Measurements from ENCODE around the gene NEK7. TPM values are rescaled to one million over a fixed set of nuclear protein-coding genes. Genes with fewer than 3 reads are reported as not detected.
A peak's percentile ranks its signal among the peaks of the same experiment; 100 is the strongest.
"Not testable (repeated sequence)": the region's sequence is repeated elsewhere in the genome, so short reads cannot be mapped to it uniquely, and the experiment has no call there.

NEK7 gene
- total RNA-seq, 4 donors from 2014 or later = 123 to 219 (median 141) TPM

DNA sequence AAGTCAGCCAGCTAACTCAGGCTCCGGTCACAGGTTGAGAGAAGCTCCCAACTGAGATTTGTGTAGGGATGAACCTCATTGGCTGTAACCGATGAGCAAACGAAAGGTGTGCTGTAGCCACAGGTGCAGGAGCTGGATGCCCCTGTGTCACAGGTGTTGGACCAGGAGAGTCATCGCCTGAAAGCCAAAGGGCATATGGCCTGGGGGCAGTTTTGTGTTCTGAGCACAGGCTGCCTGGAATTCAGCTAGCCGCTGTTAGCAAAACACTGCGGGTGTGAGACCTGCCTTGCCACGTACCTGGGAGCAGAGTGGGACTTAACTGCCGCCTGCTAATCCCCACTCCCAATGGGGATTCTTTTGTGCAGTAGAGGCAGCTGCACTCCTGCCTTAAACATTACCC lies 55.3 kb downstream of the NEK7 start:
- WGBS, 2 donors = 96 to 100% methylated on average over 3 to 8 of the region's 8 CpGs
- DNase-seq (ENCODE audit: low spot score in 2 of 2) = no peak
- H3K27ac ChIP-seq = no peak overlapping the region

DNA sequence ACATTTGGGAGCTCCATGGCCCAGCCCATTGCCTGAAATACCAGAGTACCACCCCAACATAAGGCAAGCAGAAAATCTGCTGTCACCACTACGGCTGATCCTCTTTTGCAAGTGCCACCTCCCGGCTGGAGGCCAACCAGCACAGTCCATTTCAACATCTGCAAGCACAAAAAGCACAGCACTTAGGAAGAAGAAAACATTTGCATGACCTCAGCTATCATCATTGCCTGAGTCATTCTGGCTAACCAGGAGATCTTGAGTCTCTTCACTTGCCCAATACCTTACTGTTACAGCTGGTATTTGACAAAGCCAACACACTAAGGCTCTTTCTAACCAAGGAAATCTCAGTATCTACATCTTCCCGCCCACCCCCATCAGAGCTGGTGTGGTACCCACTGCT lies 55.9 kb downstream of the NEK7 start:
- 98 to 100% methylated on average over 3 of the region's 3 CpGs for WGBS, 2 donors

More for the DNA sequence above, 55.3 kb downstream of the NEK7 start:
- TF ChIP-seq POLR2A (IDR thresholded peaks at IDR 0.05) = no peak
- TF ChIP-seq, protein P1, sequence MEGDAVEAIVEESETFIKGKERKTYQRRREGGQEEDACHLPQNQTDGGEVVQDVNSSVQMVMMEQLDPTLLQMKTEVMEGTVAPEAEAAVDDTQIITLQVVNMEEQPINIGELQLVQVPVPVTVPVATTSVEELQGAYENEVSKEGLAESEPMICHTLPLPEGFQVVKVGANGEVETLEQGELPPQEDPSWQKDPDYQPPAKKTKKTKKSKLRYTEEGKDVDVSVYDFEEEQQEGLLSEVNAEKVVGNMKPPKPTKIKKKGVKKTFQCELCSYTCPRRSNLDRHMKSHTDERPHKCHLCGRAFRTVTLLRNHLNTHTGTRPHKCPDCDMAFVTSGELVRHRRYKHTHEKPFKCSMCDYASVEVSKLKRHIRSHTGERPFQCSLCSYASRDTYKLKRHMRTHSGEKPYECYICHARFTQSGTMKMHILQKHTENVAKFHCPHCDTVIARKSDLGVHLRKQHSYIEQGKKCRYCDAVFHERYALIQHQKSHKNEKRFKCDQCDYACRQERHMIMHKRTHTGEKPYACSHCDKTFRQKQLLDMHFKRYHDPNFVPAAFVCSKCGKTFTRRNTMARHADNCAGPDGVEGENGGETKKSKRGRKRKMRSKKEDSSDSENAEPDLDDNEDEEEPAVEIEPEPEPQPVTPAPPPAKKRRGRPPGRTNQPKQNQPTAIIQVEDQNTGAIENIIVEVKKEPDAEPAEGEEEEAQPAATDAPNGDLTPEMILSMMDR (IDR thresholded peaks at IDR 0.05) = no peak
- no peak for TF ChIP-seq EP300 (IDR thresholded peaks at IDR 0.05)
- H3K4me1 ChIP-seq = peaks cover 0 to under 1% (median 0%) of the 10 kb centered on the region in 4 donors
- peaks cover 0 to 15% (median 7%) of the 10 kb centered on the region in 4 donors for H3K9me3 ChIP-seq
- peaks cover 0 to 15% (median 0%) of the 10 kb centered on the region in 3 donors for H3K36me3 ChIP-seq
- H3K4me3 ChIP-seq = no peak overlapping the region
- H3K27me3 ChIP-seq = no peaks in the 10 kb centered on the region

DNA sequence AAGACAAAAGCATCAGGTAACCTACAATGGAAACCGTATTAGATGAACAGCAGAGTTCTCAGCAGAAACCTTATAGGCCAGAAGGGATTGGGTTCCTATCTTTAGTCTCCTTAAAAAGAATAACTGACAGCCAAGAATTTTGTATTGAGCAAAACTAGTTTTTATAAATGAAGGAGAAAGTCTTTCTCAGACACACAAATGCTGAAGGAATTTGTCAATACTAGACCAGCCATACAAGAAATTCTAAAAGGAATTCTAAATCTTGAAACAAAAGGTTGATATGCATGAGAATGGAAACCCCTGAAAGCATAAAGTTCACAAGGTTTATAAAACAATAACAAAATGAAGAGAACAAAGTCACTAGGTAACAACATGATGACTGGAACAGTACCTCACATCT lies 58.1 kb downstream of the NEK7 start:
- TF ChIP-seq EP300 (IDR thresholded peaks at IDR 0.05) = no peak
- TF ChIP-seq POLR2A (IDR thresholded peaks at IDR 0.05) = no peak
- TF ChIP-seq, protein P1 (IDR thresholded peaks at IDR 0.05) = no peak
- peaks cover 0 to 11% (median 0%) of the 10 kb centered on the region in 3 donors for H3K36me3 ChIP-seq

More for the DNA sequence above, 55.9 kb downstream of the NEK7 start:
- TF ChIP-seq, protein P1 (IDR thresholded peaks at IDR 0.05) = no peak
- TF ChIP-seq POLR2A (IDR thresholded peaks at IDR 0.05) (no peak), EP300 (IDR thresholded peaks at IDR 0.05) (no peak)
- H3K9me3 ChIP-seq = peaks cover 0 to 15% (median 7%) of the 10 kb centered on the region in 4 donors
- peaks cover 0 to 15% (median 0%) of the 10 kb centered on the region in 3 donors for H3K36me3 ChIP-seq
- no peak for DNase-seq (ENCODE audit: low spot score in 2 of 2)
- no peak overlapping the region for H3K27ac ChIP-seq
- H3K27me3 ChIP-seq = no peaks in the 10 kb centered on the region
- H3K4me3 ChIP-seq = no peak overlapping the region
- no peaks in the 10 kb centered on the region for H3K4me1 ChIP-seq

DNA sequence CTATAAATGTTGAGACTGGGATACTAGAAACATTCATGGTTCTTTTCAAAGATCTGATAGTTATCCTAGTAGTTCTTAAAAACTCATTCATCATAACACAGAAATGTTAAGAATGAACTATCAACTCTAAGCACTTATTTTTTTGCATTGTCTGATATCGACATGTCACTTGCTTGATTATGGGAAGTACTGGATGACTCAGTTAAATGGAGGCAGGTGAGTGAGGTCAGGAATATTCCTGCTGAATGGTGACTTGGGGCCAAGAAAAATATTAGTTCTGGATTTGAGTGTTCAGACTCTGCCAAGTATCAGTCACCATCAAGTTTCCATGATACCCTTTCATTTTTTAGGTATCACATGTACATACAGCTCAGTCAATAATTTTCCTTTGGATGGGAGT lies 63.6 kb downstream of the NEK7 start:
- DNase-seq (ENCODE audit: low spot score in 2 of 2) = no peak
- TF ChIP-seq POLR2A (IDR thresholded peaks at IDR 0.05) (no peak), EP300 (IDR thresholded peaks at IDR 0.05) (peak in 1 of 2 donors; percentile 40)
- Histone ChIP-seq H3K27ac (no peak overlapping the region), H3K4me3 (no peak overlapping the region), H3K9me3 (peaks cover 0 to 3% (median under 1%) of the 10 kb centered on the region in 4 donors), H3K36me3 (no peaks in the 10 kb centered on the region), H3K27me3 (no peaks in the 10 kb centered on the region), H3K4me1 (peaks cover 0 to 9% (median 0%) of the 10 kb centered on the region in 4 donors)
- 39% methylated on average over 1 of the region's 1 CpG for WGBS, 2 donors

More for the DNA sequence above, 58.1 kb downstream of the NEK7 start:
- Histone ChIP-seq H3K4me3 (no peak overlapping the region), H3K4me1 (peaks cover 0 to 5% (median 0%) of the 10 kb centered on the region in 4 donors), H3K27me3 (no peaks in the 10 kb centered on the region), H3K27ac (no peak overlapping the region), H3K9me3 (peaks cover 0 to 17% (median 7%) of the 10 kb centered on the region in 4 donors)
- no peak for DNase-seq (ENCODE audit: low spot score in 2 of 2)
- 100% methylated on average over 1 of the region's 1 CpG for WGBS, 2 donors

DNA sequence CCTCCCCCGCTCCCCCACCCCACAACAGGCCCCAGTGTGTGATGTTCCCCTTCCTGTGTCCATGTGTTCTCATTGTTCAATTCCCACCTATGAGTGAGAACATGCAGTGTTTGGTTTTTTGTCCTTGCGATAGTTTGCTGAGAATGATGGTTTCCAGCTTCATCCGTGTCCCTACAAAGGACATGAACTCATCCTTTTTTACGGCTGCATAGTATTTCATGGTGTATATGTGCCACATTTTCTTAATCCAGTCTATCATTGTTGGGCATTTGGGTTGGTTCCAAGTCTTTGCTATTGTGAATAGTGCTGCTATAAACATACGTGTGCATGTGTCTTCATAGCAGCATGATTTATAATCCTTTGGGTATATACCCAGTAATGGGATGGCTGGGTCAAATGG lies 70.2 kb downstream of the NEK7 start:
- not testable (repeated sequence) for H3K36me3 ChIP-seq; H3K4me1 ChIP-seq; DNase-seq (ENCODE audit: low spot score in 2 of 2); H3K9me3 ChIP-seq; H3K27ac ChIP-seq; H3K4me3 ChIP-seq; H3K27me3 ChIP-seq
- 93 to 96% methylated on average over 5 of the region's 5 CpGs for WGBS, 2 donors

DNA sequence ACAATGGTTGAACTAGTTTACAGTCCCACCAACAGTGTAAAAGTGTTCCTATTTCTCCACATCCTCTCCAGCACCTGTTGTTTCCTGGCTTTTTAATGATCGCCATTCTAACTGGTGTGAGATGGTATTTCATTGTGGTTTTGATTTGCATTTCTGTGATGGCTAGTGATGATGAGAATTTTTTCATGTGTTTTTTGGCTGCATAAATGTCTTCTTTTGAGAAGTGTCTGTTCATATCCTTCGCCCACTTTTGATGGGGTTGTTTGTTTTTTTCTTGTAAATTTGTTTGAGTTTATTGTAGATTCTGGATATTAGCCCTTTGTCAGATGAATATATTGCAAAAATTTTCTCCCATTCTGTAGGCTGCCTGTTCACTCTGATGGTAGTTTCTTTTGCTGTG lies 70.7 kb downstream of the NEK7 start:
- not testable (repeated sequence) for H3K4me3 ChIP-seq; DNase-seq (ENCODE audit: low spot score in 2 of 2); H3K27me3 ChIP-seq; H3K4me1 ChIP-seq; H3K9me3 ChIP-seq; H3K27ac ChIP-seq; H3K36me3 ChIP-seq
- 98 to 99% methylated on average over 2 of the region's 2 CpGs for WGBS, 2 donors

DNA sequence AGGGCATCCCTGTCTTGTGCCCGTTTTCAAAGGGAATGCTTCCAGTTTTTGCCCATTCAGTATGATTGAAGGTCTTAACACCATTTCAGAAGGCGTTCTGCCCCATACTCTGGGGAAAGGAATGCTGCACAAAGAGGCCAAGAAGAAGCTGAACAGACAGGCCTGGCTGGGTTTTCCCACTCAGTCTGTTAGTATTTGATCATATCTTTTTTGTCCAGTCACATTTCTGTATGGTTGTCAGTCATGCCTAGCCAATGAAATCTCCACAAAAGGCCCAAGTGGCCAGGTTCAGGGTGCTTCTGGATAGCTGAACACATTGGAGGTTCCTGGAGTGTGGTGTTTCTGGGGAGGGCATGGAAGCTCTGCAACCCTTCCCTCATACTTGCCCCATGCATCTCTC lies 72.1 kb downstream of the NEK7 start:
- Histone ChIP-seq H3K27me3 (no peaks in the 10 kb centered on the region), H3K36me3 (no peaks in the 10 kb centered on the region), H3K4me1 (peaks cover 0 to 2% (median under 1%) of the 10 kb centered on the region in 4 donors), H3K9me3 (peaks cover 0 to 9% (median 0%) of the 10 kb centered on the region in 4 donors), H3K4me3 (no peak overlapping the region), H3K27ac (no peak overlapping the region)
- WGBS, 2 donors = 82 to 89% methylated on average over 2 of the region's 2 CpGs
- no peak for DNase-seq (ENCODE audit: low spot score in 2 of 2)
- TF ChIP-seq, protein P1 (IDR thresholded peaks at IDR 0.05) = no peak
- no peak for TF ChIP-seq EP300 (IDR thresholded peaks at IDR 0.05)
- no peak for TF ChIP-seq POLR2A (IDR thresholded peaks at IDR 0.05)

Data from tibial nerve (tissue), 4 donors.